ENCODE measurements around the gene NOP53.
"Not testable (repeated sequence)": the region's sequence is repeated elsewhere in the genome, so short reads cannot be mapped to it uniquely, and the experiment has no call there.

The NOP53 gene

GRCh38 chr19:47745010-47745901, at the start of gene NOP53:
Gene NOP53, plus strand, starts transcription at chr19:47745546. Its CDS starts 14 bp downstream, at chr19:47745560.
- in situ Hi-C loops (cut with MboI; ENCODE audit: low sequenced_read_pairs) = no loop called here

DNA sequence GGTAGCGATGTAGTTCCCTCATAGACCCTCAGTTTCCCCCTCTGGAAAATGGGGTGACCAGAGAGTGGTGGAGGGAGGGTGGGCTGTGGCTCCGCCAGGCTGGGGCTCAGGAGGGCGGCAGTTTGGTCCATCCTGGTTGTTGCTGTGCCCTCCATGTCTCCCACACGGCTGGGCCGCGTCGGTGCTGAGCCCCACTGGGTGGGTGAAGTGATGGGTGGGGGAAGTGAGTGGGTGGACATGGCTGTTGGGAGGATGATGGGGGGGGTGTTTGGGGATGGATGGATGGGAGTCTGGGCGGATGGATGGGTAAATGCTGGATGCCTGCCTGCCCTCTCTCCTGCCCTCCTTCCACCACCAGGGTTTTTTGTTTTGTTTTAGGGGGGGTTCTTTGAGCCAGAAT, 48.7 kb upstream of the NOP53 start:
- in situ Hi-C loops (cut with MboI; ENCODE audit: low sequenced_read_pairs) = loop anchor here (5.0 to 25.0 kb wide), 2 partner anchors 259 to 409 kb away; no protein-coding TSS in a partner anchor

DNA sequence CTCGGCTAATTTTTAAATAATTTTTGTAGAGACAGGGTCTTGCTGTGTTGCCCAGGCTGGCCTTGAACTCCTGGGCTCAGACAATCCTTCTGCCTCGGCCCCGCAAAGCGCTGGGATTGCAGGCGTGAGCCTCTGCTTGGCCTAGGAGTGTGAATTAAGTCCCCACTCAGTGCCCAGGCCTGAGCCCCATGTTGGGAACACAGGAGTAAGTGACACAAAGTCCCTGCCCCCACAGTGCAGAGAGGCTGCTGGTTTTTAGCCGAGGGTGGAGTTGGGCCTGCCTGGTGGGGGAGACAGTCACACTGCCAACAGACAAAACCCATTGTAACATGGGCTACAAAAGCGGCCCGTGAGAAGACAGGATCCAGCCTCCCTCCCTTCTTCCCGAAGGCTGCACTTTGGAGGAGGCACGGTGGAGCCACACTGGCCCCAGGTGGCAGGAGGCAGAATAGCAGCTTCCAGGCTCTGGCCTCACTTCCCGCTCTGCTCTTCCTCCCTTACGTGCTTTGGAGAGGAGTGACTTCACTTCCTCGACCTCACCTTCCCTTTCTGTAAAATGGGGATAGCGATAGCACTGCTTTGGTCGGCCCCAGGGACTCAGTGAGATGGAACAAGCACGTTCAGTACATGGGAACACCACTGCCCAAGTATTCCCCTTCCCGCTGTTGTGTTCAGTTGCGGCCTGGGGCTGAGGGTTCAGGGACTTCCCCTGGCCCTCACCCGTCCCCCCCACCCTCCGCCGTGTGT, 47.3 kb upstream of the NOP53 start:
- in situ Hi-C loops (cut with MboI; ENCODE audit: low sequenced_read_pairs) = loop anchor here (5.0 to 25.0 kb wide), 2 partner anchors 261 to 411 kb away; no protein-coding TSS in a partner anchor

GRCh38 chr19:47698631-47699359, 46.6 kb upstream of the NOP53 start:
- in situ Hi-C loops (cut with MboI; ENCODE audit: low sequenced_read_pairs) = loop anchor here (5.0 to 25.0 kb wide), 2 partner anchors 261 to 411 kb away; no protein-coding TSS in a partner anchor

DNA sequence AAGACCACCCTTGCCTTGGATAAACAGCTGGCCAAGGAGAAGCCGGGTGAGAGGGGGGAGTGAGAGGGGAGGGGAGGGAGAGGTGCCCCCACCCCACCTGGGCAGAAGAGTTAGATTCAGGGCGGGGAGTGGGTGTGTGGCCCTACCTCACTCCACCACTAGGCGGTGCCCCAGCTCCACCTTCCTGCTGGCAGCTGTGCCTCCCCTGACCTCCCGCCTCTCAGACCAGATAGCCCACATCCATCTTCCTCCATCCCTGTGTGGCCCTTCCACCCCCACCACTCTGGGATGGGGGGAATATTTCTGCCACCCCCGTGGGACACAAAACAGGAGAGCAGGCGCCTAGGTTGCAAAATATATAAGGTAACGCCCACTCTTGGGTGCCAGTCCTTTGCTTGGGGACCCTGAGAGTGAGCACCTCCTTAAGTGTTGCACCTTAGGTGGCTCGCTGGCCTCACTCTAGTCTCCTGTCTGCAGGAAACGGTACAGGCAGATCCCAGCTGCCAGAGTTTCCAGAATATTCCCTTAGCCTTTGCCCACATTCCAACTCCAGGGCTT, 45.9 kb upstream of the NOP53 start:
- in situ Hi-C loops (cut with MboI; ENCODE audit: low sequenced_read_pairs) = loop anchor here (5.0 to 25.0 kb wide), 2 partner anchors 262 to 412 kb away; no protein-coding TSS in a partner anchor

- in situ Hi-C loops (cut with MboI; ENCODE audit: low sequenced_read_pairs) = no loop called here
These were observed 44.2 kb upstream of the NOP53 start for GRCh38 chr19:47700934-47701716.

GRCh38 chr19:47701717-47702552, 43.4 kb upstream of the NOP53 start:
- in situ Hi-C loops (cut with MboI; ENCODE audit: low sequenced_read_pairs) = no loop called here

DNA sequence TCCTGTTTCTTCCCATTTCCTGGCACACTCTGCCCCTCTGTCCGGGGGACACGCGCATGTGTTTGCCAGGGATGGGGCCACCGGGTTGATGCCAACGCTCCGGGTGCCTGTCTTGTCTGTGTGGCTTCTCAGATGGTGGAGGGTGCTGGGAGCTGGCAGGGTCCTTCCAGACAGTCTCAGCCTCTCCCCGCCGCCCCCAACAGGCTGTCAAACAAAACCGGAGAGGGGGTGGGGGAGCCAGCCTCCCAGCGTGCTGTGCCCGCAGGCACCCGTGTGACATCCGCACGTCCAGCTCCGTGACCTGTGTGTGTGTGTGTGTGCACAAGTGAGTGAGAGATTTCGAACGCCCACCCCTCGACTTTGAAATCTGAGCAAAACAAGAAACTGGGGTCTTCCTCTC, 42.7 kb upstream of the NOP53 start:
- in situ Hi-C loops (cut with MboI; ENCODE audit: low sequenced_read_pairs) = no loop called here

GRCh38 chr19:47703301-47703700, 42.0 kb upstream of the NOP53 start:
- in situ Hi-C loops (cut with MboI; ENCODE audit: low sequenced_read_pairs) = no loop called here

GRCh38 chr19:47704024-47704423, 41.3 kb upstream of the NOP53 start:
- in situ Hi-C loops (cut with MboI; ENCODE audit: low sequenced_read_pairs) = no loop called here

DNA sequence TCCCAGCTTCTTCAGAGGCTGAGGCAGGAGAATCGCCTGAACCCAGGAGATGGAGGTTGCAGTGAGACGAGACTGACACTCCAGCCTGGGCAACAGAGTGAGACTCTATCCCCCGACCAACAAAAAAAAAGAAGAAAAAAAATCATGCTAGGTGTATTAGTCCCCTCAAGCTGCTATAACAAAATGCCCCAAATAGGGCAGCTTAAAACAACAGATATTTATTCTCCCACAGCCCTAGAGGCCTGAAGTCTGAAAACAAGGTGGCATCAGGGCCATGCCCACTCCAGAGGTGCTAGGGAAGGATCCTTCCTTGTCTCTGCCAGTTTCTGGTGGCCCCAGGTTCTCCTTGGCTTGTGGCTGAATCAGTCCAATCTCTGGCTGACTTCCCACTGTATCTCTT, 40.7 kb upstream of the NOP53 start:
- in situ Hi-C loops (cut with MboI; ENCODE audit: low sequenced_read_pairs) = no loop called here

DNA sequence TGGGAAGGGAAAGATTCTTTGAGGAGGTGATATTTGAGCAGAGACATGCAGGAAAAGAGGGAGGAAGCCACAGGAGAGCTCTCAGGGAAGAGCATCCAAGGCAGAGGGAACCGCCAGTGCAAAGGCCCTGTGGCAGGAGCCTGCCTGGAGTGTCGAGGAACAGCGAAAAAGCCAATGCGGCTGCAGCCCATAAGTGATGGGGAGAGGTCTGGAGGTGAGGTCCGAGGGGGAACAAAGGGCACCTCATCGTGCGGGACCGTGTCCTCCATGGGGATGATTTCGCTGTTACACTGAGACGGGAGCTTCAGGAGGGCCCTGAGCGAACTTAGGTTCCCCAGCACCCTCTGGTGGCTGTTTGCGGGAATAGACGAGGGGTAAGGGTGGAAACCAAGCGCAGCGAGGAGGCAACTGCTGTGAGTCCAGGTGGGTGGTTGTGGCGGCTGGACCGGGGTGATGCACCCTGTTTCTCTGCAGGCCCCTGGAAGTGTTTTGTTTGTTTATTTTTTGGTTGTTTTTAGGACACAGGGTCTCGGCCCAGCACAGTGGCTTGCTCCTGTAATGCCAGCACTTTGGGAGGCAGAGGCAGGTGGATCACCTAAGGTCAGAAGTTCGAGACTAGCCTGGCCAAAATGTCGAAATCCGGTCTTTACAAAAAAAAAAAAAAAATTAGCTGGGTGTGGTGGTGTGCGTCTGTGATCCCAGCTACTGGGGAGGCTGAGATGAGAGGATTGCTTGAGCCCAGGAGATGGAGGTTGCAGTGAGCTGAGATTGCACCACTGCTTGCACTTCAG, 38.0 kb upstream of the NOP53 start:
- in situ Hi-C loops (cut with MboI; ENCODE audit: low sequenced_read_pairs) = no loop called here

GRCh38 chr19:47711652-47712242, 33.6 kb upstream of the NOP53 start:
- in situ Hi-C loops (cut with MboI; ENCODE audit: low sequenced_read_pairs) = no loop called here

DNA sequence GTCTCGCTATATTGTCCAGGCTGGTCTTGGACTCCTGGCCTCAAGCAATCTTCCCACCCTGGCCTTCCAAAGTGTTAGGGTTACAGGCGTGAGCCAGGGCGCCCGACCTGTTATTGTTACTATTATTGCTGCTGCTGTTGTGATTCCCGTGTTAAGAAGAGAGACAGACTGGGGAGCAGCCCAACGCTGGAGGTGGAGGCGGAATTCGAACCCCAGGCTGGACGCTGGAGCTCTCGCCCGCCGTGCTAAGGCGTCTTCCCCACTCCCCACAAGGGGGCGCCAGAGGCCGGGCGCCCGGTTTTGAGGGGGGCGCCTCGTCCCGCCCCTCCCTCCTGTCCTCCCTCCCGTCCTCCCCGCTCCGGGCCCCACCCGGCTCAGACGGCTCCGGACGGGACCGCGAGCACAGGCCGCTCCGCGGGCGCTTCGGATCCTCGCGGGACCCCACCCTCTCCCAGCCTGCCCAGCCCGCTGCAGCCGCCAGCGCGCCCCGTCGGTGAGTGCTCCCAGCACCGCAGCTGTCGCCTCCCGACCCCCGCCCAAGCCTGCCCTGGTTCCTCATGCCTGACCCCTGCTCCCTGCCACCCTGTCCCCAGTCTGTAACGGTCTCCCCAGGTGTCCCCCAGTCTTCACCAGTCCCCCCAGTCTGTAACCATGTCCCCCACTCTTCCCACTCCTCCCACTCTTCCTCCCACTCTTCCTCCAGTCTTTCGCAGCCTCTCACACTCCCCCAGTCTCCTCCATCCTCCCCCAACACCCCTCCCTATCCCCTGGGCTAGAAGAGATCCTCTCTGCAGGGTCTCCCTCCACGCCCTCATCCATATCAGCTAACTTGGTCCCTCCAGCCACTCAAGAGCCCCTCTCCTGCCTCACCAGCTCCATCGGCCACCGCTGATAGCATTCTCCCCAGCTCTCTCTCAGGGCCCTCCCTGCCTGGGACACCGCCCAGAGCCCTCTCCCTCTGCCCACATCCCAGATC, 32.0 kb upstream of the NOP53 start, which contains the start of gene EHD2:
Gene EHD2, plus strand, starts transcription at position 377 of the 976 bp plus-strand sequence. CDS start 3,191 bp downstream, outside the sequence.
- in situ Hi-C loops (cut with MboI; ENCODE audit: low sequenced_read_pairs) = no loop called here

GRCh38 chr19:47714339-47714738, 31.0 kb upstream of the NOP53 start:
- in situ Hi-C loops (cut with MboI; ENCODE audit: low sequenced_read_pairs) = no loop called here

DNA sequence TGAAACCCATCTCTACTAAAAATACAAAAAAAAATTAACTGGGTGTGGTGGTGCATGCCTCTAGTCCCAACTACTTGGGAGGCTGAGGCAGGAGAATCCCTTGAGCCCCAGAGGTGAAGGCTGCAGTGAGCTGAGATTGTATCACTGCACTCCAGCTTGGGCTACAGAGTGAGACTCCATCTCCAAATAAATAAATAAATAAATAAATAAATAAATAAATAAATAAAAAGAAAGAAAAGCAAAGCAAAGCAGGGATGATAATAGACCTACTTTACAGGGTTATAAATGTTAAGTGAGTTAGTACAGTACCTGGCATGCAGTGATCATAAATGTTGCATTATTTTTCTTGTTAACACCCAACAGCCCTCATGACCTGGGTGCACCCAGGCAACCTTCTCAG, 30.5 kb upstream of the NOP53 start:
- in situ Hi-C loops (cut with MboI; ENCODE audit: low sequenced_read_pairs) = not testable (repeated sequence)
